Measurements from ENCODE around the gene TMEM120B. TPM values are rescaled to one million over a fixed set of nuclear protein-coding genes. Genes with fewer than 3 reads are reported as not detected.
A peak's percentile ranks its signal among the peaks of the same experiment; 100 is the strongest.

Gene TMEM120B
- total and polyA plus RNA-seq, 8 donors: 8.5 to 17.7 (median 12.0) TPM

GRCh38 chr12:121814429-121815119, 102.0 kb downstream of the TMEM120B start:
- no peaks in the 10 kb centered on the region for H3K27me3 ChIP-seq
- H3K4me3 ChIP-seq: no peak overlapping the region
- H3K4me1 ChIP-seq: peaks cover 23 to 44% of the 10 kb centered on the region in 2 donors
- DNase-seq (peak in 2 of 4 donors; percentile 31 to 73), ATAC-seq (no peak)
- peaks cover 0 to 75% of the 10 kb centered on the region in 2 donors for H3K36me3 ChIP-seq
- H3K9me3 ChIP-seq: no peaks in the 10 kb centered on the region
- intact Hi-C loops (cut with DNase I): no loop called here
- TF ChIP-seq CTCF (IDR thresholded peaks at IDR 0.05): no peak
- no peak overlapping the region for H3K27ac ChIP-seq

GRCh38 chr12:121815263-121815662, 102.7 kb downstream of the TMEM120B start:
- intact Hi-C loops (cut with DNase I): no loop called here
- ATAC-seq: no peak
- Histone ChIP-seq H3K27ac (no peak overlapping the region), H3K4me3 (no peak overlapping the region), H3K36me3 (peaks cover 0 to 75% of the 10 kb centered on the region in 2 donors), H3K9me3 (no peaks in the 10 kb centered on the region), H3K27me3 (no peaks in the 10 kb centered on the region), H3K4me1 (peaks cover 23 to 38% of the 10 kb centered on the region in 2 donors)
- DNase-seq: peak in 1 of 4 donors; percentile 22
- no peak for TF ChIP-seq CTCF (IDR thresholded peaks at IDR 0.05)

- Histone ChIP-seq H3K9me3 (no peaks in the 10 kb centered on the region), H3K27me3 (no peaks in the 10 kb centered on the region), H3K4me1 (peaks cover 13 to 20% of the 10 kb centered on the region in 2 donors), H3K36me3 (peaks cover 0 to 79% of the 10 kb centered on the region in 2 donors), H3K4me3 (no peak overlapping the region), H3K27ac (no peak overlapping the region)
- TF ChIP-seq CTCF (IDR thresholded peaks at IDR 0.05): no peak
- ATAC-seq (no peak), DNase-seq (peak in 1 of 4 donors; percentile 68)
- intact Hi-C loops (cut with DNase I): no loop called here
Measured at GRCh38 chr12:121816925-121817647, 104.5 kb downstream of the TMEM120B start.

GRCh38 chr12:121817648-121818043, 105.1 kb downstream of the TMEM120B start:
- ATAC-seq: no peak
- intact Hi-C loops (cut with DNase I): no loop called here
- peaks cover 12 to 14% of the 10 kb centered on the region in 2 donors for H3K4me1 ChIP-seq
- no peak for DNase-seq
- H3K4me3 ChIP-seq: no peak overlapping the region
- no peaks in the 10 kb centered on the region for H3K9me3 ChIP-seq
- H3K36me3 ChIP-seq: peaks cover 0 to 84% of the 10 kb centered on the region in 2 donors
- H3K27me3 ChIP-seq: no peaks in the 10 kb centered on the region
- TF ChIP-seq CTCF (IDR thresholded peaks at IDR 0.05): no peak
- H3K27ac ChIP-seq: no peak overlapping the region

- intact Hi-C loops (cut with DNase I): no loop called here
- Histone ChIP-seq H3K9me3 (no peaks in the 10 kb centered on the region), H3K36me3 (peaks cover 0 to 100% of the 10 kb centered on the region in 2 donors), H3K27ac (no peak overlapping the region), H3K4me3 (no peak overlapping the region), H3K4me1 (no peaks in the 10 kb centered on the region), H3K27me3 (no peaks in the 10 kb centered on the region)
- DNase-seq (peak in 1 of 4 donors; percentile 66), ATAC-seq (no peak)
- no peak for TF ChIP-seq CTCF (IDR thresholded peaks at IDR 0.05)
Measured at GRCh38 chr12:121819212-121819949, 106.8 kb downstream of the TMEM120B start.
